Esophagus (tissue), 2 donors: Measurements from ENCODE around the gene ALMS1. TPM values are rescaled to one million over a fixed set of nuclear protein-coding genes. Genes with fewer than 3 reads are reported as not detected.
"Not testable (repeated sequence)": the region's sequence is repeated elsewhere in the genome, so short reads cannot be mapped to it uniquely, and the experiment has no call there.

ENCODE experiments used
- H3K27ac ChIP-seq, 2 donors: one replicate each; pipeline ENCODE4 v1.5.1; 2013; ENCODE audit warnings: low read depth in 2 of 2, mild to moderate bottlenecking in 2 of 2, inconsistent platforms in 1 of 2, low read length in 1 of 2, moderate library complexity in 1 of 2
- H3K27me3 ChIP-seq, 2 donors: one replicate each; pipeline ENCODE4 v1.6.1; 2013; ENCODE audit warnings: low read length in 2 of 2, control low read depth in 1 of 2, mild to moderate bottlenecking in 1 of 2; ENCODE audit not compliant: insufficient read depth in 2 of 2, control insufficient read depth in 1 of 2
- H3K36me3 ChIP-seq, 2 donors: one replicate each; pipeline ENCODE4 v1.6.1; 2013; ENCODE audit warnings: low read length in 1 of 2; ENCODE audit not compliant: control insufficient read depth in 2 of 2, insufficient read depth in 2 of 2
- H3K4me1 ChIP-seq, 2 donors: one replicate each; pipeline ENCODE4 v1.6.1; 2013; ENCODE audit warnings: low read length in 1 of 2; ENCODE audit not compliant: control insufficient read depth in 2 of 2, insufficient read depth in 2 of 2
- H3K4me3 ChIP-seq, 2 donors: one replicate each; pipeline ENCODE4 v1.5.1; 2013; ENCODE audit warnings: low read length in 2 of 2, mild to moderate bottlenecking in 2 of 2, low read depth in 1 of 2, moderate library complexity in 1 of 2
- H3K9me3 ChIP-seq, 2 donors: one replicate each; pipeline ENCODE4 v1.6.1; 2013; ENCODE audit warnings: mild to moderate bottlenecking in 2 of 2, low read depth in 1 of 2, low read length in 1 of 2, moderate library complexity in 1 of 2; ENCODE audit not compliant: control insufficient read depth in 2 of 2, insufficient read depth in 1 of 2
- WGBS, 2 donors: extraction: QIAGEN DNeasy Blood & Tissue Kit; methylation state at CpG; one replicate each; pipeline ENCODE4 v1.1.7; 2013; 5-methylcytosine and 5-hydroxymethylcytosine counted together
- polyA plus RNA-seq, 2 donors: library from polyadenylated mRNA; stranded (reverse); fragments of 200-250 nt; gene quantifications; one replicate each; pipeline ENCODE4 v1.2.3, GENCODE V29; 2013
- donor health status: healthy with polysubstance abuse.
- donor health status: Bipolar disorder and iron deficiency.

Gene ALMS1
- polyA plus RNA-seq, 2 donors = 3.3 to 3.8 TPM

DNA sequence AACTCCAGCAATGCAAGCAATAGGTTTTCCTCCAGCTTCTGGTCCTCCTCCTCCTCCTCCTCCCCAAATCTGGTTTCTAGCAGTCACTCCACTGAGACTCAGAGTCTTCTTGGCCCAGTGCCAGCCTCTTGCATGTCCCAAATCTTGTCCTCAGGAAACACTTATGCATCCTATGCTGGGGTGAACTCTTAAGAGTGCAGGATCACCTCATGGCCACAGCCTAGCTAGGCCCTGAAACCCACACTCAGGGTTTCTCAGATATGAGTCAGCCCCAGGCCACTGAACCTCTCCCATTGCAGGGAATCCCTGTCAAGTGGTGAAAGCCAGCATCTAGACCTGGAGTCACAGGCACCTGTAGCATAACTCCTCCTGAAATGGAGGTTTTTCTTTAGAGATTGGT lies 238.4 kb downstream of the ALMS1 start:
- H3K36me3 ChIP-seq, H3K4me1 ChIP-seq: not testable (repeated sequence)

DNA sequence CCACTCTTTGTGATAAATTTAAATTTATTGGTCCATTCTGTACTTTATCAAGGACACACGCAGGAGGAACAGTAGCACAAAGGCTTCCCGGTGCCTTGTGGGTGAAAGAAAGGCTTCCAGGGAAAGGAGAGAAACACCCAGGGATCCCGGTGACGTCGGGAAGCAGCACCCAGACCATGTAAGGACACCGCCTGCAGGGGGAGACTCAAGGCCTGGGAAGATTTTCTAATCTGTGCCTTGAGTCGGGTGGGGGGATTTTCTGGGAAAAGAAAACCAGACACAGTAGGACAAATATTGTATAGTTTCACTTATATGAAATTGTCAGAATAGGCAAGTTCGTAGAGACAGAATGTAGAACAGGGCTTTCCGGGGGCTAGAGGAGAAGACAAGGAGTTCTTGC lies 239.0 kb downstream of the ALMS1 start:
- not testable (repeated sequence) for H3K36me3 ChIP-seq, H3K27ac ChIP-seq, H3K9me3 ChIP-seq, H3K4me3 ChIP-seq, H3K4me1 ChIP-seq, H3K27me3 ChIP-seq
- 72% methylated on average over 5 to 9 of the region's 9 CpGs for WGBS, 2 donors

More for the DNA sequence above, 238.4 kb downstream of the ALMS1 start:
- H3K4me3 ChIP-seq, H3K9me3 ChIP-seq, H3K27me3 ChIP-seq, H3K27ac ChIP-seq: not testable (repeated sequence)

DNA sequence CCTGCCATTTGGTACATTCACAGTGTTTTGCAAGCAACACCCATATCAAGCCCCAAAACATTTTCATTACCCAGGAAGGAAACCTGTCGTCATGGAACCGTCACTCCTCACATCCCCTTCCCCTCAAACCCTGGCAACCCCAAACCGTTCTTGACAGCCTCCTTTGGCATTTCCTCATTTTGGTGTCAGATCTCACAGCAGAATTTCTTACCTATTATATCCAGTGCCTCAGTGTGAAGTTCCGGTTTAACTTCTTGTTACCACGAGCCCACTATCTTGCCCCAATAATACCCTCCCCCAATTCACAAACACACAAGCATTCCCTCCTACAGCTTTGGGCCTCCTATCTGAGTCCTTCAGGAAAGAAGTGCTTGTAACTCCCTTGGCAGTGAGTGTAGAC lies 240.6 kb downstream of the ALMS1 start:
- H3K27me3 ChIP-seq, H3K27ac ChIP-seq, H3K4me3 ChIP-seq, H3K9me3 ChIP-seq, H3K36me3 ChIP-seq, H3K4me1 ChIP-seq: not testable (repeated sequence)
- 40 to 47% methylated on average over 4 to 5 of the region's 5 CpGs for WGBS, 2 donors

GRCh38 chr2:73628493-73628892 lies 242.9 kb downstream of the ALMS1 start:
- H3K27ac ChIP-seq, H3K4me3 ChIP-seq, H3K4me1 ChIP-seq, H3K27me3 ChIP-seq, H3K9me3 ChIP-seq, H3K36me3 ChIP-seq: not testable (repeated sequence)
- WGBS, 2 donors = 79 to 80% methylated on average over 2 of the region's 2 CpGs

- not testable (repeated sequence) for H3K9me3 ChIP-seq, H3K4me1 ChIP-seq, H3K4me3 ChIP-seq, H3K36me3 ChIP-seq, H3K27ac ChIP-seq, H3K27me3 ChIP-seq
- 52 to 61% methylated on average over 2 of the region's 2 CpGs for WGBS, 2 donors
Observed at GRCh38 chr2:73630662-73631266, 245.1 kb downstream of the ALMS1 start.

- not testable (repeated sequence) for H3K27me3 ChIP-seq
Observed at GRCh38 chr2:73636977-73637376, 251.3 kb downstream of the ALMS1 start.

DNA sequence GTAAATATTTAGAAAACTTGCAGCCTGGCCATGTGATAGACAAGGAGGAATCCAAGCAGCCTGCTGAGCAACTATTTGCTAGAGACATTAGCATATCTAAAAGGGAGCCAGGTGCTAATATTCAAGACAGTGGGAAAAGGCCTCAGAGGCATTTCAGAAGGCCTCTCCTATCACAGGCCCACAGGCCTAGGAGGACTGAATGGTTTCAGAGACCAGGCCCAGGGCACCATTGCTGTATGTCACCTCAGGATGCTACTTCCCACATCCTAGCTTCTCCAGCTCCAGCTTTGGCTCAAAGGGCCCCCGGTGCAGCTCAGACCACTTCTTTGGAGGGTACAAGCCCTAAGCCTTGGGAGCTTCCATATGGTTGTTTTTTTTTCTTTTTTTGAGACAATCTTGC lies 252.8 kb downstream of the ALMS1 start:
- Histone ChIP-seq H3K9me3 (peaks cover 0 to 4% of the 10 kb centered on the region in 2 donors), H3K4me1 (no peaks in the 10 kb centered on the region), H3K4me3 (no peak overlapping the region), H3K36me3 (no peaks in the 10 kb centered on the region), H3K27ac (no peak overlapping the region), H3K27me3 (no peaks in the 10 kb centered on the region)
- WGBS, 2 donors = 95 to 97% methylated on average over 1 of the region's 1 CpG

More at GRCh38 chr2:73636977-73637376, 251.3 kb downstream of the ALMS1 start:
- H3K9me3 ChIP-seq, H3K4me1 ChIP-seq, H3K36me3 ChIP-seq, H3K4me3 ChIP-seq, H3K27ac ChIP-seq: not testable (repeated sequence)

GRCh38 chr2:73640511-73640911 lies 254.9 kb downstream of the ALMS1 start:
- Histone ChIP-seq H3K9me3 (peaks cover 0 to 4% of the 10 kb centered on the region in 2 donors), H3K4me3 (no peak overlapping the region), H3K4me1 (no peaks in the 10 kb centered on the region), H3K27ac (no peak overlapping the region), H3K27me3 (no peaks in the 10 kb centered on the region), H3K36me3 (no peaks in the 10 kb centered on the region)
- 26 to 36% methylated on average over 1 of the region's 1 CpG for WGBS, 2 donors

DNA sequence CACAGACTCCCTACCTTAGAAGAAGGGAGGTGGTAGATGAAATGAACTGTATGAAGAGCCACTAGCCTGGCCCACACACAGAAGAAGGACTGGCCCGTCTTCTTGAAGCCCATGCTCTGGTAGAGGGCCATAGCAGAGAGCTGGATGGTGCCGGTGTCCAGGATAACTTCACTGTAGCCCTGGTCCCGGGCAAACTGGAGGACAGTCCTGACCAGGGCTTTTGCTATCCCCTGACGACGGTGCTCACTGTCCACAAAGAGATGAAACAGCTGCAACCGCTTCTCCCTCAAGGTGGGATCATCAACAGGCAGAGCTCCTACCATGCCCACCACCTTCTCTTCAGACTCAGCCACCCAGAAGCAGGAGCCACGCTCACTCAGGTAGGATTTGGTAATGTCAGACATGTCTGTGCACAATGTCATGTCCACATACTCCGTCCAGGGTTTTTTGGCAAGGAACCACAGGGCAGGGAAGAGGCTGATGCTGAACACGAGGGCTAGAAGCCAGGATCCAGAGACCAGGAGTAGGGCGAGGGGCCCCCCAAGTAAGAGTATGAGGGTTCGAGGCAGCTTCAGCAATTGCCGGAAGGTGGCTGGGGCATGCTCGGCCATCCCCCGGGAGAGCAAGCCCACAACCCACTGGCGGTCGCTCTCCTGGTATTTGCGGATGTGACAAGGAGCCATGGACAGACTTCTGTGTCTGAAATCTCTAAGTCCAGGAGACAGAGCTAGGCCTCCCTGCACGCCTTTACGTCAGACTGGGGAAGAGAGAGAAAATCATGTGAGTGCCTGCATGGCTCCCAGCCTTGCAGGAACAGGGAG lies 255.5 kb downstream of the ALMS1 start:
- Histone ChIP-seq H3K4me3 (no peak overlapping the region), H3K27ac (no peak overlapping the region), H3K9me3 (peaks cover 0 to 4% of the 10 kb centered on the region in 2 donors), H3K4me1 (no peaks in the 10 kb centered on the region), H3K27me3 (no peaks in the 10 kb centered on the region), H3K36me3 (no peaks in the 10 kb centered on the region)
- 88 to 90% methylated on average over 19 of the region's 19 CpGs for WGBS, 2 donors

- Histone ChIP-seq H3K36me3 (no peaks in the 10 kb centered on the region), H3K27ac (no peak overlapping the region), H3K9me3 (peaks cover 0 to 4% of the 10 kb centered on the region in 2 donors), H3K27me3 (no peaks in the 10 kb centered on the region), H3K4me3 (no peak overlapping the region), H3K4me1 (no peaks in the 10 kb centered on the region)
- 84 to 92% methylated on average over 3 of the region's 3 CpGs for WGBS, 2 donors
Observed at GRCh38 chr2:73641767-73642062, 256.1 kb downstream of the ALMS1 start.
